OCI-LY1 (cell line): Measurements from ENCODE around the gene MAP3K20.

Source experiments
- CTCF ChIP-seq: fragments of 200-600 bp; sonication (generic), shearing (Covaris generic); IDR thresholded peaks from 2 replicates; pipeline ENCODE4 v1.5.1; 2017; ENCODE audit warnings: mild to moderate bottlenecking, antibody characterized with exemption, low read length, moderate library complexity, mixed read lengths
- EZH2 ChIP-seq: fragments of 200-600 bp; sonication (generic), shearing (Covaris generic); IDR thresholded peaks from 2 replicates; pipeline ENCODE4 v1.8.0; 2017; ENCODE audit warnings: borderline replicate concordance, mixed run types, mild to moderate bottlenecking, antibody characterized with exemption, low read length, moderate library complexity, mixed read lengths

GRCh38 chr2:173239644-173240043 lies 164.0 kb downstream of the MAP3K20 start:
- TF ChIP-seq CTCF (no peak), EZH2 (no peak)
